K562 (cell line): ENCODE measurements around the gene SLC22A23. TPM values are rescaled to one million over a fixed set of nuclear protein-coding genes. Genes with fewer than 3 reads are reported as not detected.
A peak's percentile ranks its signal among the peaks of the same experiment; 100 is the strongest.

Experiments used
- ARID1B ChIP-seq: fragments of 450-650 bp; IDR thresholded peaks from 2 replicates; pipeline ENCODE4 v1.6.1; 2016; ENCODE audit warnings: antibody characterized with exemption, mild to moderate bottlenecking, inconsistent platforms
- CBFA2T3 ChIP-seq: fragments of 450-650 bp; IDR thresholded peaks from 2 replicates; pipeline ENCODE4 v1.6.1; 2017
- CREM ChIP-seq: IDR thresholded peaks from 2 replicates; pipeline ENCODE4 v1.6.1; 2014; ENCODE audit warnings: antibody characterized with exemption, low read depth
- ETV5 ChIP-seq: sonication (generic); formaldehyde crosslinking; IDR thresholded peaks from 2 replicates; pipeline ENCODE4 v1.4.0; 2020; ENCODE audit warnings: low read depth, mild to moderate bottlenecking, missing genetic modification reagents
- FOXK2 ChIP-seq, 2 experiments: fragments of 450-650 bp; IDR thresholded peaks in 1 of 2; conservative IDR thresholded peaks in 1 of 2; 2 replicates each; pipeline ENCODE4 v1.6.1; 2016; ENCODE audit warnings: low read depth in 2 of 2, mild to moderate bottlenecking in 1 of 2
- GATAD2B ChIP-seq: fragments of 450-650 bp; IDR thresholded peaks from 2 replicates; pipeline ENCODE4 v1.6.1; 2017; ENCODE audit warnings: mild to moderate bottlenecking, borderline replicate concordance
- GTF2B ChIP-seq: IDR thresholded peaks from 2 replicates; pipeline ENCODE4 v1.6.1; 2011; ENCODE audit not compliant: insufficient read length; ENCODE audit errors: extremely low read depth
- KAT2B ChIP-seq: IDR thresholded peaks from one replicate; pipeline ENCODE4 v1.6.1; 2012; ENCODE audit warnings: low read depth, mild to moderate bottlenecking, control low read depth, inconsistent platforms, low read length, moderate library complexity
- KAT8 ChIP-seq: fragments of 450-650 bp; IDR thresholded peaks from 2 replicates; pipeline ENCODE4 v1.6.1; 2016; ENCODE audit warnings: low read depth, mild to moderate bottlenecking
- MEIS2 ChIP-seq: fragments of 450-650 bp; IDR thresholded peaks from 2 replicates; pipeline ENCODE4 v1.6.1; 2014; ENCODE audit warnings: mild to moderate bottlenecking; ENCODE audit not compliant: partially characterized antibody
- NCOA2 ChIP-seq, 2 experiments: fragments of 450-650 bp; IDR thresholded peaks; 2 replicates each; pipeline ENCODE4 v1.6.1; 2018; ENCODE audit warnings: mild to moderate bottlenecking in 2 of 2, moderate library complexity in 1 of 2; ENCODE audit not compliant: partially characterized antibody in 2 of 2
- PYGO2 ChIP-seq: fragments of 450-650 bp; IDR thresholded peaks from 2 replicates; pipeline ENCODE4 v1.6.1; 2016; ENCODE audit warnings: mild to moderate bottlenecking, missing genetic modification characterization, moderate library complexity, missing compliant biosample characterization
- TAF15 ChIP-seq: fragments of 200-400 bp; formaldehyde crosslinking; IDR thresholded peaks from 2 replicates; pipeline ENCODE4 v1.6.1; 2017; ENCODE audit warnings: mild to moderate bottlenecking, low read depth, low read length, moderate library complexity
- THRA ChIP-seq: fragments of 450-650 bp; IDR thresholded peaks from 2 replicates; pipeline ENCODE4 v1.6.1; 2017; ENCODE audit warnings: mild to moderate bottlenecking, moderate library complexity
- ZBTB33 ChIP-seq: sonication (generic); formaldehyde crosslinking; IDR thresholded peaks from 2 replicates; pipeline ENCODE4 v1.8.1; 2023; ENCODE audit warnings: mild to moderate bottlenecking, missing genetic modification reagents
- ZNF146 ChIP-seq: IDR thresholded peaks from one replicate; pipeline ENCODE4 v1.6.1; 2018; ENCODE audit warnings: missing compliant biosample characterization; ENCODE audit not compliant: unreplicated experiment
- ZNF407 ChIP-seq: fragments of 450-650 bp; IDR thresholded peaks from 2 replicates; pipeline ENCODE4 v1.6.1; 2016; ENCODE audit warnings: low read depth
- ZNF766 ChIP-seq: fragments of 200-800 bp; sonication (Bioruptor generic); conservative IDR thresholded peaks from 2 replicates; pipeline ENCODE4 v1.6.1; 2016; ENCODE audit warnings: missing genetic modification characterization, missing compliant biosample characterization
- polyA plus RNA-seq, 8 experiments: library from polyadenylated mRNA; depleted of rRNA in 4 of 8; stranded (reverse) in 5 of 8; unstranded in 3 of 8; fragments of >200 nt; fragmentation: Nextera tagmentation in 2 of 8; fragmentation: Illumina TruSeq in 1 of 8; extraction: Ambion mirVana in 2 of 8; extraction: Trizol in 1 of 8; gene quantifications; 2 replicates each; pipeline versions ENCODE4 v1.2.1 to v1.2.3, GENCODE V29; 2011 to 2014; ENCODE audit warnings: inconsistent platforms in 1 of 8, missing spikeins in 1 of 8
- total RNA-seq, 7 experiments: library from RNA; depleted of rRNA in 6 of 7; stranded (reverse); fragments of >200 nt in 6 of 7; fragmentation: Illumina TruSeq in 2 of 7; extraction: Trizol in 2 of 7; gene quantifications; 2 replicates each; pipeline versions ENCODE4 v1.2.1 to v1.2.3, GENCODE V29; 2011 to 2021; ENCODE audit warnings: low replicate concordance in 1 of 7

Gene SLC22A23
- total and polyA plus RNA-seq, 9 of the 15 experiments (the other 6 are each of a cell fraction or from before 2014, with no cell fraction given) = 0.30 to 8.7 (median 2.5) TPM

- TF ChIP-seq ZBTB33 (CRISPR knock-in tag) = no peak
- no peak for TF ChIP-seq KAT2B
- no peak for TF ChIP-seq NCOA2 (IDR thresholded peaks at IDR 0.05; ENCODE audit: partially characterized antibody in 2 of 2)
- no peak for TF ChIP-seq MEIS2
- TF ChIP-seq TAF15 = no peak
- TF ChIP-seq CREM = no peak
- TF ChIP-seq KAT8 = no peak
- no peak for TF ChIP-seq ZNF766
- no peak for TF ChIP-seq GTF2B
- TF ChIP-seq CBFA2T3 = peak; percentile 55; the same call in 1 of the 2 replicates
- peak; percentile 75; the same call in 1 of the 2 replicates for TF ChIP-seq ARID1B
- TF ChIP-seq ETV5 = peak; percentile 29; the same call in 1 of the 2 replicates
- TF ChIP-seq ZNF407 = no peak
- no peak for TF ChIP-seq ZNF146 (CRISPR knock-in tag)
- TF ChIP-seq THRA = no peak
- no peak for TF ChIP-seq PYGO2
- TF ChIP-seq FOXK2 (conservative IDR thresholded peaks at IDR 0.05 in 1 of 2, IDR thresholded peaks at IDR 0.05 in 1 of 2; ENCODE audit: low read depth in 2 of 2) = peak in 1 of 2 experiments; percentile 43; a peak in 1 of 4 replicates
- no peak for TF ChIP-seq GATAD2B
Observed at GRCh38 chr6:3390698-3391097, 66.2 kb downstream of the SLC22A23 start (continued).
